HG02678 (cell line): ENCODE results near the gene PVRIG.
"Not testable (repeated sequence)": the region's sequence is repeated elsewhere in the genome, so short reads cannot be mapped to it uniquely, and the experiment has no call there.

ENCODE experiments used
- ATAC-seq: cut with Tn5 transposase; IDR thresholded peaks from one replicate; pipeline ENCODE4 v1.9.1; 2021; ENCODE audit warnings: mild to moderate bottlenecking, moderate library complexity; ENCODE audit not compliant: unreplicated experiment

The PVRIG gene

DNA sequence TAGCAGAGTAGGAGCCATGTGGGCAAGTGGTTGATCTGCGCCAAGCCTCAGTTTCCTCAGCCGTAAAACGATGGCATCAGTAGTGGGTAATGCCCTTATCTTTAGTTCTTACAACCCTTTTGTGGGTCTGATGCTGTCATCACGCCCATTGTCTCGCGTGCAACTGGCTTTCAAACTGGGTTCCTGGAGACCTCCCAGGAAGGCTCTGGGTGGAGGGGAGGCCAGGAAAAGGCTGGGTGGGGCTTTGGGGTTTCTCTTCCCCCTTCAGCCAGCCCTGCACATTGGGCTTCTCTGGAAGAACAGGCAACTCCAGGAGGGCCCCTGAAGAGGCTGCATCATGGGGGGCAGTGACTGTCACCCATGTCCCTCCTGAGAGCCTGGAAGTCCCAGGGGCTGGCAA, 5.1 kb downstream of the PVRIG start:
- ATAC-seq = not testable (repeated sequence)

DNA sequence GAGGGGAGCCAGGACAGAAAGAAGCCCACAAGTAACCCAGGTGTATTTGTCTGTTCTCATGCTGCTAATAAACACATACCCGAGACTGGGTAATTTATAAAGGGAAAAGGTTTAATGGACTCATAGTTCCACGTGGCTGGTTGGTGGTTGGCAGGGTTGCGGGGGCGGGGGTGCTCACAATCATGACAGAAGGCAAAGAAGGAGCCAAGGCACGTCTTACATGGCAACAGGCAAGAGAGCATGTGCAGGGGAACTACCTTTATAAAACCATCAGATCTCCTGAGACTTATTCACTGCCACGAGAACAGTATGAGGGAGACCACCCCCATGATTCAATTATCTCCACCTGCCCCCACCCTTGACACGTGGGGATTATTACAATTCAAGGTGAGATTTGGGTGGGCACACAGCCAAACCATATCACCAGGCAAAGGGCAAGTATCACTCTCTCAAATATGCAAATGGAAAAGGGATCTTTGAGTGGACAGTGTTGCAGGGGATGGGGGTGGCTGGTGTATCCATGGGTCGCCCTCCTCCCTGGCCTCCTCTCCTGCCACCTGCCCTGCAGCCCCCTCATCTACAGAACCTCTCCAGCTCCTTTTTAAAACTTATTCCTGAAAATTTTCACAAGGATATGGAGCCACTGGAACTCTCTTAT, 15.0 kb downstream of the PVRIG start:
- ATAC-seq = not testable (repeated sequence)

DNA sequence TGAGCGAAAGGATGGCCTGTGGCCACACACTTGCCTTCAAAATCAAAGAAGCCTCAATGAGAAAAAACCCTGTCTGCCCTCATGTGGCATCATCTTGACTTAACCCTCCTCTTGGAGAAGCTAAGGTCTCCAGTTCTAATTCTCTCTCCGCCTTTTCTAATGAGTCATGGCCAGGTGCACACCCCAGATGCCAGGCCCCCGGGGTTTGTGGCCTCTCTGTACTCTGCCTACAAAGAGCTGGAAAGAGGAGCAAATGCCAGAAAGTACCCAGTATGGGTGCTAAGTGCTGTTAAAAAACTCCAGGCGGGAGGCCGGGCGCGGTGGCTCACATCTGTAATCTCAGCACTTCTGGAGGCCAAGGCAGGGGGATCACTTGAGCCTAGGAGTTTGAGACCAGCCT, 20.2 kb downstream of the PVRIG start:
- not testable (repeated sequence) for ATAC-seq

DNA sequence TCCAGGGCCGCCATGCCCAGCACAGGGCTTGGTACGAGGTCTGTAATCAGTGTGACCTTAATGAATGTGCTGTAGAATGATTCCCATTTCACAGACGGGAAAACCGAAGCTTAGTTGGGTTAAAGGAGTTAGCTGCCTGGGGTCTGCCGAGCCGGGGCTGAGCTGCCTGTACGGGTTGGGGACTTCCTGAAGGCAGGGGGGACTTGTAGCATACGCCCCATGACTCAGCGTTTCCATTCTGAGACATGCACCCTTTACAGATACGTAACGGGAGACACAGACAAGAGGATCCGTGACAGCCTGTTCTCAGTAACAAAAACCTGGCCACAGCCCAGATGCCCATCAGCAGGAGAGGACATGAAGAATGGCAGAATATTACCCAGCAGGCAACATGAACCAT, 23.6 kb downstream of the PVRIG start:
- ATAC-seq = not testable (repeated sequence)

DNA sequence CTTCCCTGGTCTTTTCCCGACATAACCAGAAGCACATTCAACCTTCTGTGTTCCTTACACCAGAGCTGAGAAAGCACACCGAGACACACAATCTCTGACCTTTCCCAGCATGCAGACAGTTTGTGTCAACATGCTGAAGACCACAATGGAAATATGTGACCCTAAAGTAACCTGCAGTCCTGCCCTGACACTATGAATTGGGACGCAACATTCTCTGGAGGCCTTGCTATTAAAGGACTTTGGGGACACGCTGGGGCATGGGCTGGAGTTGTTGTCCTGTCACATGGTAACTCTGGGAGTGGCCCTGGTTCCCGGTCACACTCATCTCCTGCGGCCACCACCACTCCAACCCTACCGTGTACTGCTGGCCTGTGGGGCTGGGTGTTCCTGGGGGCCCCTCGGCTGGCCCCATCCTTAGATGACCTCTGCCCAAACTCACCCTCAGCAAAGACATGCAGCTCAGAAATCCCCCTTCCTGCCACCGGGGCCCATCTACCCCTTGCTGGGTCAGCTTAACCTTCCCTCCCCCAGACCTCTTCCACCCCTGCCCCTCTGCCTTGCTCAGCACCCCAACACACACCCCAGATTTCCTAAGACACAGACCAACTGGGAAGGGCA, 25.3 kb downstream of the PVRIG start:
- ATAC-seq = not testable (repeated sequence)

DNA sequence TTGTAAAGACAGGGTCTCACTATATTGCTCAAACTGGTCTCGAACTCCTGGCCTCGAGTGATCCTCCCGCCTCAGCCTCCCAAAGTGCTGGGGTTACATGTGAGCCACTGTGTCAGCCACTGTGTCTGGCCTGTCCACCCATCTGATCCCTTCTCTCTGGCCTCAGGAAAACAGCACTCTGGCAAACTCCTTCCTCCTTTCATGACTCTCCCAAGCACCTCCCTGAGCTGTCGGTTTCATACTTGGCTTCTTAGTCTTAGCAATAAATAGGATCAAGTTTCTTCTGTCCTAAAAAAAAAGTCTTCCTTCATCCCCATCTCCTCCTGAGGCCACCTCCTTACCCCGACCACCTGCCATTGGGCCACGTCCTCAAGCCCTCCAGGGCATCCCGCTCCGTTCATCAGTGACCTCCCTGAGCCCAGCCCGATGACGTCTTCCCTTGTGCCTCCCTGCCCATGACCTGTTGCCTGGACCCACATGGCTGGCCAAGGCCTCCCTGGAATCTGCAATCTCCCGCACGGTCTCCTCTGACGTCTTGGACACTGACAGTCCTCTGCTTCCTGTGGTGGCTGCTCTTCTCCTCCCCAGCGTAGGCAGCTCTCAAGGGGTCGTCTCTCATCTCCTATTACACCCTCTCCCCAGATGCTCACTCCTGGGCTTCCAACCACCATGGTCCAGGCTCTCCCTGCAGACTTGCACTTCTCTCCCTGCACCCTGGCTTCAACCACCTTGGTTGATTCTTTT, 26.5 kb downstream of the PVRIG start:
- ATAC-seq = not testable (repeated sequence)

DNA sequence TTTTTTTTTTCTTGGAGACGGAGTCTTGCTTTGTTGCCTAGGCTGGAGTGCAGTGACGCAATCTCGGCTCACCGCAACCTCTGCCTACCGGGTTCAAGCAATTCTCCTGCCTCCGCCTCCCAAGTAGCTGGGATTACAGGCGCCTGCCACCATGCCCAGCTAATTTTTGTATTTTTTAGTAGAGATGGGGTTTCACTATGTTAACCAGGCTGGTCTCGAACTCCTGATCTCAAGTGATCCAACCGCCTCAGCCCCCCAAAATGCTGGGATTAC, 27.1 kb downstream of the PVRIG start:
- not testable (repeated sequence) for ATAC-seq

DNA sequence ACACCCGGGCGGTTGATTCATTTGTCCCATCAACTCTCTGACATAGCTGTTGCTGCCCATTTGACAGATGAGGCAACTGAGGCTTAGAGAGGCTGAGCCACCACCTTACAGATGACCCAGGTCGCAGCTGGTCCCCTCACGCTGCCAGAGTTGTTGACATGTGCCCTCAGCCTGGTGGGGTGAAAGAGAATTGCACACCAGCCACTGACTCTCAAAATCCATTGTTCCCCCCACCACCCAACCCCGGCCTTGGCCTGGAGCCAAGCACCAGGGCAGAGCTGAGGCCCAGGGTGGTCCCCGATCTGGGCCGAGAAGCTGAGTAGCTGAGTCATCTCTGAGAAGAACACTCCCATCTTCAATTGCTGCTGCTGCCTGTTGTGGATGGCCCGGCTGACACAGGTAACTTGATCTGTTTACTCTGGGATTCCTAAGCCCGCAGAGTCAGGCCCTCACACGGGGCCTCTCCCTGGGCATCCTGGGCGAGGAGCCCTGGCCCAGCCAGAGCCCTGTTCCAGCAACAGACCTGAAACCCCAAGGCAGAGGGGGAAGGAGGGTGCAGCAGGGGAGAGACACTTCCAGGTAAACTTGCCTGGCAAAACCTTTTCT, 27.5 kb downstream of the PVRIG start:
- no peak for ATAC-seq

DNA sequence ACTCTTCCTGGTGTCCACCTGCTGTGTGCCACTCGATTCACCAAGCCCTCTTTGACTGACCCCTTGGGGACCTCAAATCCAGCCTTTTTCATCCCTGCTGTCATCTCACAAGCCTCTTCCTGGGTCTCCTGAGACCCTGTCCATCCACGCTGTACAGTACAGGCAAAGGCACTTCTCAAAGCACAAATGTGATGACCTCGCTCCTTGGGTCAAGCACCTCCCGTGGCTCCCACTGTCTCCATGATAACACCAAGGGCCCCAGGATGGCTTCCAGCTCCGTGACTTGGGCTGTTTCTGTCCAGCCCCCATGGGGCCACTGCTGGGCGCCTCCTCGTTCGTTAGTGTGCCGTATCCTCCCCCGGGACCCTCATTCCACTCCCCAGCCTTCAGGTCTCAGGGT, 28.7 kb downstream of the PVRIG start:
- ATAC-seq = no peak

DNA sequence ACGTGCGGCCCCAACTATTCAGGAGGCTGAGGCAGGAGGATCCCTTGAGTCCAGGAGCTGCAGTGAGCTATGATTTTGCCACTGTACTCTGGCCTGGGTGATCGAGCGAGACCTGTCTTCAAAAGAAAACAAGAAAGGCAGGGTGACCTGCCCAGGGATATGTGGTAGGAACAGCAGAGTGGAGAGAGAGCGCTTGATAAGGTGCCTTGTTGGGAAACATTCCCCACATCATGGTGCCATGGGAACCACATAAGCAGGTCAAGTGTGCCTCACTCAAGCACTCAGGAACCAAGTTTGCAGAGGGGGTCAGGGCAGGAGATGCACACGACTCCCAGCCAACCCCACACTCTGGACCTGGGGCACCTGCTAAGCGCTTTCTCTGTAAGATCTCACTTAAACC, 37.3 kb downstream of the PVRIG start:
- no peak for ATAC-seq

DNA sequence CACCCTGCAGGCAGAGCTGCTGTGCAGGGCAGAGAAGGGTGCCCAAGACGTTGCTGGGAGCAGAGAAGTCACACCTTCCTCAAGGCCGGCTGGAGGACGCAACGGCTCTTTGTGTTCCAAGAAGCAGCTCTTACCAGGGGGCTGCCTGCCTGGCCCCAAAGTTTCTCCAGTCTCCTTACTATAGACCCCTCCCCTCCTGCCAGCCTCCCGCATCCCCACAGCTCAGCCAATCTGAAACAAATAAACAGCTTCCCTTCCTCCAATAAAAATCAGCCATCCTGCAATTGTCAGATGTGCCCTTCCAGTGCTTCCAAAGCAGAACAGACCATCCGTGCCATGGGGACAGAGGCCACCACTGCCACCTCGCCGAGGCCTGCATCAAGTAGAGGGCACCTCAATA, 40.2 kb downstream of the PVRIG start:
- ATAC-seq = not testable (repeated sequence)

DNA sequence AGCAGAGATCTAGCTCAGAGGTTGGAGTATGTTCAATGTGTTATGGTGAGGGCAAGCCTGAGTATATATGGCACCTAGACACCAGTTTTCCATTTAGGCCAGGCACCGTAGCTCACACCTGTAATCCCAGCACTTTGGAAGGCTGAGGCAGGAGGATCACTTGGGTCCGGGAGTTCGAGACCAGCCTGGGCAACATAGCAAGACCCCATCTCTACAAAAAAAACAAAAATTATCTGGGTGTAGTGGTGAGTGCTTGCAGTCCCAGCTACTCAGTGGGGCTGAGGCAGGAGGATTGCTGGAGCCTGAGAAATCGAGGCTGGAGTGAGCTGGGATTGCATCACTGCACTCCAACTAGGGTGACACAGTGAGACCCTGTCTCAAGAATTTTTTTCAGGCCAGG, 43.1 kb downstream of the PVRIG start:
- ATAC-seq = not testable (repeated sequence)

DNA sequence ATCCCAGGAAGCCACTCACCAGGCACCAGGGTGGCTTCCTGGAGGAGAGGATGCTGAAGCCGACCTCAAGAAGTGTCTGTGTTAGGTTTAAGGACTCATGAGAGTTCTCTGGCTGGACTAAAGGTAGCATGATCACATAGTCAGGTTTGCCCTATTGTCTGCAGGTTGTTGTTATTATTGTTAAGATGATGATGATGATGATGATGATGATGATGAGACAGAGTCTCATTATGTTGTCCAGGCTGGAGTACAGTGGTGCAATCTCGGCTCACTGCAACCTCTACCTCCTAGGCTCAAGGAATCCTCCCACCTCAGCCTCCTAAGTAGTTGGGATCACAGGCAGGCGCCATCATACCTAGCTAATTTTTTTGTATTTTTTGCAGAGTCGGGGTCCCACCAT, 44.5 kb downstream of the PVRIG start:
- ATAC-seq = not testable (repeated sequence)

DNA sequence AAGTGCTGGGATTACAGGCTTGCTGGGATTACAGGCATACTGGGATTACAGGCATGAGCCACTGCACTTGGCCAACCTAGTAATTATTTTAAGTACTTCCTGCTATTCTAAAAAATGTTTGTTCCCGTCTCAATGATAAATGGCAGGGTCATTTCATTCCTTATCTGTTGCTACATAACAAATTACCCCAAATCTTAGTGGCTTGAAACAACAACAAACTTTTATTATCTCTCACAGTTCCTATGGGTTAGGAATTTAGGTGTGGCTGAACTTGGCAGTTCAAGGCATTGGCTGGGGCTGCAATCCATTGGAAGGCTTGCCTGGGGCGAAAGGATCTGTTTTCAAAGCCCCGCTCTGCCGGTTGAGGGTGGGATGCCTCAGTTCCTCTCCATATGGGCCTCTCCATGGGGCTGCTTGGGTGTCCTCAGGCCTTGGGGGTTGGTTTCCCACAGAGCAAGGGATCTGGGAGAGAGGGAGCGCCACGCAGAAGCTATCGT, 45.0 kb downstream of the PVRIG start:
- not testable (repeated sequence) for ATAC-seq

DNA sequence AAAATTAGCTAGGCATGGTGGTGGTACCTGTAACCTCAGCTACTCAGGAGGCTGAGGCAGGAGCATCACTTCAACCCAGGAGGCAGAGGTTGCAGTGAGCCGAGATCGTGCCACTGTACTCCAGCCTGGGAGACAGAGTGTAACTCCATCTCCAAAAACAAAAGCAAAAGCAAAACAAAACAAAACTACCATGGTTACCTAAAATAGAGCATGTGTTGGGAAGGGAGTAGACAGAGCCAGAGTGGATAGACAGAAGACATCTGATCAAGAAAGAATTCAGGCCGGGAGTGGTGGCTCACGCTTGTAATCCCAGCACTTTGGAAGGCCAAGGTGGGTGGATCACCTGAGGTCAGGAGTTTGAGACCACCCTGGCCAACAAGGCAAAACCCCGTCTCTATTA, 46.1 kb downstream of the PVRIG start:
- ATAC-seq = not testable (repeated sequence)

DNA sequence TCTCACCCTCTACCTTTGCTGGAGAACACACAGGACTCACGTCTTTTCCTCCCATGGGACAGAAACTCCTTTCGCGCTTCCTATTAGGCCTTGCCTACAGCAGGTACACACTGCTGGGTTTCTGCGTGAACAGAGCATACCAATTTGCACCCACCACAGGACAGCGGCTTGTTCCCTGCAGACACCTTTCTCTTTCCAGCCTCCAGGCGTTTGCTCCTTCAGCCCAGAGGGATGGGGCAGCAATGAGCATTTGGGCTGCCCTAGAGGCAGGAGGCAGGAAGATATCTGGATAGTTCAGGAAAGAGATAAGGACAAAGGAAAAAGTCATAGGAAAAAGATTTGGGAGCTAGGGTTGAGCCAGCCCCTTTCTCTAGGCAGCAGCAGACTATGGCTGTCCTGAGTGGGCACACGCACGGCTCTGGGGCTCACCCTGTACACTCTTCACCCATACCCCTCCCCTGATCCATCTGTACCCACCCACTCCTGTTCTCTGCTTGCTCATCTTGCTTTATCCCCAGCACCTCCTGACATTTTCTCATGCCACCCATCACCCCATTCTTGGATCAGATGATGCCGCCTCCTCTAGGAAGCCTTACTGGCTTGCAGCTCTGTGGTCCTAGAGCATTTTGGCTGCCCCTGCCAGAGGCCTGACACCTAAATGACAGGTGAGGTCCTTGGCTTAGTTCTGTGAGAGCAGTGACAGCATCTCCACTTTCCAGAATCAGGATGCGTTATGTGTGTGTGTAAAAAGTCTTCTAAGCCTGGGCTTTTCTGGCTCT, 47.0 kb downstream of the PVRIG start:
- ATAC-seq = no peak

DNA sequence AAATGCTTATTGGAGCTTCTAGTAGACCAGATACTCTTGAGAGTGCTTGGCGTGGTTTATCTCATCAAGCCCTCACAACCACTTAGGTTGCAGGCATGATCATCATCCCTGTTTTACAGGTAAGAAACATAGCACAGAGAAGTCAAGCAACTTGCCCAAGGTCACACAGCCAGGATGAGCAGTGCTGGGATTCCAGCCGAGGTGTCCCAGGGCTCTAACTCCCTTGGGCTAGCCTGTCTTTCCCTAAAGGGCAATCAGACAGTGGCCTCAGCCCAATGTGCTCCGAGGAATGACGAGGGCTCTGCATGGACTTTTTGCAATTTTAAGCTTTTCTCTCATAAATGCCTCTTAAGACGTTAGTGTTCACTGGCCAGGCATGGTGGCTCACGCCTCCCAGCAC, 47.9 kb downstream of the PVRIG start:
- ATAC-seq = no peak

DNA sequence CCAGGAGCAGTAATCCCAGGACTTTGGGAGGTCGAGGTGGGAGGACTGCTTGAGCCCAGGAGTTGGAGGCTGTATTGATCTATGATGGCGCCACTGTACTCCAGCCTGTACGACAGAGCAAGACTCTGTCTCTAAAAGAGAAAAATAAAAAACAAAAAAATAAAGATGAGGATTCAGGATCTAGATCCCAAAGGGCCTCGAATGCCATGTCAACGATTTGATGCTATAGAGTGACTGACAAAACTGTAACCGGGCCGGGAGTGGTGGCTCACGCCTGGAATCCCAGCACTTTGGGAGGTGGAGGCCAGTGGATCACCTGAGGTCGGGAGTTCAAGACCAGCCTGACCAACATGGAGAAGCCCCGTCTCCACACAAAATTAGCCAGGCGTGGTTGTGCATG, 49.1 kb downstream of the PVRIG start:
- ATAC-seq = not testable (repeated sequence)

DNA sequence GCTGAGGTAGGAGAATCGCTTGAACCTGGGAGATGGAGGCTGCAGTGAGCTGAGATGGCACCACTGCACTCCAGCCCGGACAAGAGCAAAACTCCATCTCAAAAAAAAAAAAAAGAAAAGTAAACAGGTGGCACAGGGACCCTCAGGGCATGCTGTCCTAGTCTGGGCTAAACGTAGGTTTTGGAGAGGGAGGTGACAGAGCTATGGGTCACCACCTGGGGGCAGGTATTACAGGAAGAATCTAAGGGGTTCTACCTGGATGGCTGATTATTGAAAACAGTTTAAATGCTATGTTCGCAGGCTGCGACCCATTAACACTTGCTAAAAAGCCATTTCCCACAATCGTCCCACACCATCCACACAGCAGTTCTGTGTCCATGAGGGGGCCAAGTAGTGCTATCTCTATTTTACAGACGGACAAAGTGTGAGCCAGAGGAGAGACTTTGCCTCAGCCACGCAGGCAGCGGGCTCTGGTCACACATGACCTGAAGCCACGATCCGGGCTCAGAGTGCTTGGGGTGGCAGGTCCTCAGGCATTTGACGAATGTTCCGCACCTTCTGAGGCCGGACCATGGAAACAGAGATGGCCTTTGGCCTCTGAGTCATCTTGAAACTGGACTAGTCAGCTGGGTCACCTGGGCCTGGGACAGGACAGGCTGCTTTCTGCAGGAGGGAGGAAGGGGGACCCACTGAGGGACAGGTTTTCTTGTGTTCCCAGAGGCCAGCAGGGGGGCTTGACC, 49.7 kb downstream of the PVRIG start:
- not testable (repeated sequence) for ATAC-seq
